ENCODE data around the gene IGLL1.

Gene IGLL1

DNA sequence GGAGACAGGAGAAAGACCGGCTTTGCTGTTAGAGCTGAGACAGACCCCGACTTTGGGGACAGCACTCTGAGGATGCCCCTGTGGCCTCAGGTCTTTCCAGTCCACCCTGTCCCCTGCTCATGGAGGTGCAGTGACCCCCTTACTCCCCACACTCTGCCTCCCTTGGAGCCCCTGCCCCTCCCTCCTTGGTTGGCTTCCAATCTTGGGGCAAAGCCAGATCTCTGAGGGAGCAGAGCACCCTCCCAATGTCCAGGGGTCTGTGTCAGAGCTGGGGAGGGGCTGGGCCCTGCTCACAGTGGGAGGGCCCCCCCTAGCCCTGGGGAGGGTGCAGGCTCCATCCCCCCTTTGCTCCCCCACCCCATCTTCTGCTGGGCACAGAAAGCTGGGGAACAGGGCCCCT is 50.0 kb downstream of the IGLL1 start:
- H3K4me3 ChIP-seq (ENCODE audit: insufficient read depth, low read depth, low read length) = no peak overlapping the region
- 88 to 92% methylated on average over 2 of the region's 2 CpGs for WGBS, 2 experiments
- H3K4me1 ChIP-seq (ENCODE audit: control insufficient read depth, insufficient read depth, low read length) = peaks cover 24% of the 10 kb centered on the region
- H3K9me3 ChIP-seq (ENCODE audit: control insufficient read depth, low read length) = no peaks in the 10 kb centered on the region
- H3K27me3 ChIP-seq (ENCODE audit: control insufficient read depth, insufficient read depth, low read length, poor library complexity, severe bottlenecking) = no peaks in the 10 kb centered on the region
- H3K27ac ChIP-seq (ENCODE audit: insufficient read depth, low read depth, low read length, poor library complexity, severe bottlenecking) = no peak overlapping the region
- H3K36me3 ChIP-seq (ENCODE audit: control insufficient read depth, insufficient read depth, low read length) = no peaks in the 10 kb centered on the region

DNA sequence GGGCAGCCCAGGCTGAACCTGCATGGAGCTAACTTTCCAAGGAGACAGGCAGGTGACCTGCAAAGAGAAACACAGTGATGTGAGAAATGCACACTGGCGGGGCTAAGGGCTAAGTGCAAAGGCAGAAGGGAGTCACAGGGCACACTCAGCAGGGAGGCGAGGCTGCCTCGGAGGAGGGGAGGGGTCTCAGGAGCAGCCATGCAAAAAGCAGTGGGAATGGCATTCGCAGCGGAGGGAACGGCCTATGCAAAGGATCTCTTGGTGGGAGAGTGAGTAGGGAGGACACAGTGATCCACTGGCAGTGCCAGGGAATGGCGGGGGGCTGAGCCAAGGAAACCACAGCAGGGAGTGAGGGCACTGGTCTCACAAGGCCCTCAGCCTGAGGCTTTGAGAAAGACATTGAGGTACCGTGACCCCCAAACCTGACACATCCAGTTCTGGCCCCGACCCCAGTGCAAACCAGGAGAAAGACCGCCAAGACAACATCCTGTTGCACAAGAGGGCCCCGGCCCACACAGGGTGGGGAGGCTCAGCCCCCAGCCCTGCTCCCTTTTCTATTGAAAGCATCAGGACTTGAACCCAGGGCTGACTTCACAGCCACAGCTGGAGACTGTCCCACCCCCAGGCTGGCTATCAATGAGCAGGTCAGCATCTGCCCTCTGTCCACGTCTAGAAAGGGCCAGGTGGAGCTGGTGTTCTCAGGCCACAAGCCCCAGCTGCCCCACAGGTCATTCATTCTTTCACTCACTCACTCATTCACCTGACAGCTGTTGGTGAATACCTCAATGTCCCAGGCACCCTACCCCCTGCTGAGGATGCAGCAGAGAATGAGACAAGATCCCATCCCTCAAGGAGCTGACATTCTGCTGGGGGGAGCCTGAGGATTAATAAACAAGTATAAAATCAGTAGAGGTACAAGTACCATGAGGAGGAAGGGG is 50.7 kb downstream of the IGLL1 start:
- WGBS, 2 experiments = 81% methylated on average over 12 of the region's 12 CpGs
- Histone ChIP-seq H3K36me3 (ENCODE audit: control insufficient read depth, insufficient read depth, low read length) (no peaks in the 10 kb centered on the region), H3K4me1 (ENCODE audit: control insufficient read depth, insufficient read depth, low read length) (peaks cover 24% of the 10 kb centered on the region), H3K4me3 (ENCODE audit: insufficient read depth, low read depth, low read length) (no peak overlapping the region), H3K27ac (ENCODE audit: insufficient read depth, low read depth, low read length, poor library complexity, severe bottlenecking) (no peak overlapping the region), H3K27me3 (ENCODE audit: control insufficient read depth, insufficient read depth, low read length, poor library complexity, severe bottlenecking) (no peaks in the 10 kb centered on the region), H3K9me3 (ENCODE audit: control insufficient read depth, low read length) (no peaks in the 10 kb centered on the region)

DNA sequence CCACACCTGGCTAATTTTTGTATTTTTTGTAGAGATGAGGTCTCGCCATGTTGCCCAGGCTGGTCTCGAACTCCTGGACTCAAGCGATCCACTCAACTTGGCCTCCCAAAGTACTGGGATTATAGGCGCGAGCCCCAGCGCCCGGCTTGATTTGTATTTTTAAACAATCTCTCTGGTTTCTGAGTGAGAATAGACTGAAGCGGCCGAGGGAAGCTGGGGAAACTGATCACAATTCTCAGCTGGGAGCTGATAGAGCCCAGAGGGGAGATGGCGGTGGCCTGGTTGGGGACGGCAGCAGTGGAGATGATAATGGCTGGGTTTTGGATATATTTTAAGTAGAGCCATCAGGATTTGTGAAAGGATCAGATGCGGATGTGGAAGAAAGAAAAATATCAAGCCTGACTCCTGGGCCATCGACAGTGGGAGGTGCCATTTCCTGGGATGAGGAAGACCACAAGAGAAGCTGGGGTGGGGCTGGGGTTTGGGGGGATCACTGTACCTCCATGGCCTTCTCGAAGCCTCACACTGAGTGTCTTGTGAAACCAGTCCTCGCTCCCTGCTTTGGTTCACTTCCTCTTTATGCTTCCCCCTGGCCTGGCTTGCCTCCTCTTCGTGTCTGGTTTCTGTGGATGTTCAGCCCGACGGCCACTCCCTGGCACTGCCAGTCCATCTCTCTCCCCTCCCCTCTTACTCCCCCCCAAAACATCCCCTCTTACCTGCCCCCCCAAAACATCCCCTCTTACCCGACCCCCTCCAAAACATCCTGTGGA is 51.9 kb downstream of the IGLL1 start:
- Histone ChIP-seq H3K27me3 (ENCODE audit: control insufficient read depth, insufficient read depth, low read length, poor library complexity, severe bottlenecking) (no peaks in the 10 kb centered on the region), H3K4me1 (ENCODE audit: control insufficient read depth, insufficient read depth, low read length) (peaks cover 25% of the 10 kb centered on the region), H3K4me3 (ENCODE audit: insufficient read depth, low read depth, low read length) (no peak overlapping the region), H3K27ac (ENCODE audit: insufficient read depth, low read depth, low read length, poor library complexity, severe bottlenecking) (no peak overlapping the region), H3K9me3 (ENCODE audit: control insufficient read depth, low read length) (no peaks in the 10 kb centered on the region), H3K36me3 (ENCODE audit: control insufficient read depth, insufficient read depth, low read length) (no peaks in the 10 kb centered on the region)
- 93 to 95% methylated on average over 19 of the region's 19 CpGs for WGBS, 2 experiments

DNA sequence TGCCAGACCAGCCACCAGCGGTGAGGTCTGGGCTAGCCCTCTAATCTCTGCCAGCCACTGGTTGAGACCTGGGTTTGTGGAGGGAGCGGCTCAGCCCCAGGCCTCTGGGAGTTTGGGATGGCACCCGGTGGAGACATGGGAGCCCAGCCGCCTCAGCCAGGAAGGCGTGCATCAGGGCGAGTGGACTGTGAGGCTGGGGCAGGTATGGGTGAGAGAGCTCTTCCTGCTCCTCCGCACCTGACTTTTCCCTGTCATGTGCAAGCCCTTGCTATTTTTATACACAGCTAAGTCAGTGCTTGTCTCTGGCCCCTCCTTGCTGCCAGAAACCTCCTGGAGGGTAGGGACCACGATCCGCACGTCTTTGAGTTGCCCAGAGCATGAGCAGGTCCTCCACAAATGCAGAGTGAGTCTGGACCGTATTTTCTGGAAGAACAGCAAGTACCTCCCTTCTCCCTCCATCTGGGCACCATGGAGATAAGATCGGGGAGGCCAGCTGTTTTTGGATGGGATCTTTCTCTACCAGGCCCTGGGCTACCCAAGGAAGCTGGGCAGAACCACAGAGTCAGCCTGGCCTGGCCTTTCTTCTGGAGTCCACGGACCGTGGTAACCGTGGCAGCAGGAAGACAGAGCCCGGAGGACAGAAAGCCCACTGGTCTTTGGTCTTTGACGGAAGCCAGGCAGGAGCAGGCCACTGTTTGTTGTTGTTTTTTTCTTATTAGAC is 53.3 kb downstream of the IGLL1 start:
- H3K9me3 ChIP-seq (ENCODE audit: control insufficient read depth, low read length) = no peaks in the 10 kb centered on the region
- H3K4me3 ChIP-seq (ENCODE audit: insufficient read depth, low read depth, low read length) = no peak overlapping the region
- peaks cover 6% of the 10 kb centered on the region for H3K27me3 ChIP-seq (ENCODE audit: control insufficient read depth, insufficient read depth, low read length, poor library complexity, severe bottlenecking)
- H3K4me1 ChIP-seq (ENCODE audit: control insufficient read depth, insufficient read depth, low read length) = peaks cover 20% of the 10 kb centered on the region
- H3K27ac ChIP-seq (ENCODE audit: insufficient read depth, low read depth, low read length, poor library complexity, severe bottlenecking) = no peak overlapping the region
- 89 to 91% methylated on average over 17 of the region's 17 CpGs for WGBS, 2 experiments
- H3K36me3 ChIP-seq (ENCODE audit: control insufficient read depth, insufficient read depth, low read length) = no peaks in the 10 kb centered on the region

DNA sequence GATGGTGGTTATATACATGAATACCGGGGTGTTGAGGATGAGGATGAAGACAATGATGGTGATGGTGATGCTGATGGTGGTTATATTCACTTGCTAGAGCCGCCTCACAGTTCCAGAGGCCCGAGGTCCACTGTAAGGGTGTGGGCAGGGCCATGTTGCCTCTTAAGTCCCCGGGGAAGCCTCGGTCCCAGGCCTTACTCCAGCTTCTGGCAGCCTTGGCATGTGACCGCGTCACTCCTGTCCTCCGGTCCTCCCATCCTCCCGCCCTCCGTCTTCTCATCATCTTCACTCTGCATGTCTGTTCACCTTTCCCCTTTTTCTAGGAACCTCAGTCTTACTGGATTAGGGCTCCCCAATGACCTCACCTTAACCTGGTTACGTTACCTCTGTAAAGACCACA is 54.6 kb downstream of the IGLL1 start:
- H3K27ac ChIP-seq (ENCODE audit: insufficient read depth, low read depth, low read length, poor library complexity, severe bottlenecking) = no peak overlapping the region
- WGBS, 2 experiments = 94 to 95% methylated on average over 11 of the region's 11 CpGs
- peaks cover 6% of the 10 kb centered on the region for H3K27me3 ChIP-seq (ENCODE audit: control insufficient read depth, insufficient read depth, low read length, poor library complexity, severe bottlenecking)
- H3K4me3 ChIP-seq (ENCODE audit: insufficient read depth, low read depth, low read length) = no peak overlapping the region
- no peaks in the 10 kb centered on the region for H3K36me3 ChIP-seq (ENCODE audit: control insufficient read depth, insufficient read depth, low read length)
- H3K9me3 ChIP-seq (ENCODE audit: control insufficient read depth, low read length) = no peaks in the 10 kb centered on the region
- peaks cover 28% of the 10 kb centered on the region for H3K4me1 ChIP-seq (ENCODE audit: control insufficient read depth, insufficient read depth, low read length)

DNA sequence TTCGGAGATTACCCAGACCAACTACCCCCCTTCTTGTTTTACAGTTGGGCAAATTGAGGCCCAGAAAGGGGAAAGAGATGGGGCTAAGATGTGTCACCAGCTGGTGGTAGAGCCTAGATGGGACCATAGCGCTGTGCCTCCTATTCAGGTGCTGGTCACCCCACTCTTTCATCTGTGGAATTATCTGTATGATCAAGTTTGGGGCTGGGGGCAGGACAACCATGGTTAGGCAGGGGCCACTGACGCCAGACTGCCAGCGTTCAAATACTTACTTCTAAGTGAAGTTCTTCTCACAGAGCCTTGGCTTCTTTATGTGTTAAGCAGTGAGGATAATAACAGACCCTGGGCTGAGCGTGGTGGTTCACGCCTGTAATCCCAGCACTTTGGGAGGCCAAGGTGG is 55.9 kb downstream of the IGLL1 start:
- Histone ChIP-seq H3K27me3 (ENCODE audit: control insufficient read depth, insufficient read depth, low read length, poor library complexity, severe bottlenecking) (peaks cover 6% of the 10 kb centered on the region), H3K27ac (ENCODE audit: insufficient read depth, low read depth, low read length, poor library complexity, severe bottlenecking) (no peak overlapping the region), H3K9me3 (ENCODE audit: control insufficient read depth, low read length) (no peaks in the 10 kb centered on the region), H3K36me3 (ENCODE audit: control insufficient read depth, insufficient read depth, low read length) (no peaks in the 10 kb centered on the region), H3K4me3 (ENCODE audit: insufficient read depth, low read depth, low read length) (no peak overlapping the region), H3K4me1 (ENCODE audit: control insufficient read depth, insufficient read depth, low read length) (peaks cover 40% of the 10 kb centered on the region)
- 97 to 99% methylated on average over 6 of the region's 6 CpGs for WGBS, 2 experiments

DNA sequence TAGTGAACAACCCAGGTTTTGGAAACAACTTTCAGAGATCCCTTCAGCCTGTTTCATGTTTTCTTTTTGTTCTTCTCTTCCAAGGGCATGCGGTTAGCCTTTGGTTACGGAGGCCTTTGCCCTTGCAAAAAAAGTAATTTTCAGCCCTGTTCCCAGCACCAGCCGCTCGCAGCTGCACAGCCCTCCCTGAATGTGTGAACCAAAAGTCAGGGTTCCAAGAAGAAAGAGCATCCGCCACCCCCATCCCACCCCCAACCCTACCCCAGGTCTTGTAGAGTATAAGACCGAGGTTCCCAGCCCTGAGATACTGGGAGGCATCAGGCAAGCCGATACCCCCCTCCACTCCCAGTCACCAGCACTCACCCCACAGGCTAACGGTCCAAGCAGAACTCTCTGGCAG is 56.4 kb downstream of the IGLL1 start:
- WGBS, 2 experiments = 86 to 95% methylated on average over 6 to 8 of the region's 8 CpGs
- H3K27ac ChIP-seq (ENCODE audit: insufficient read depth, low read depth, low read length, poor library complexity, severe bottlenecking) = no peak overlapping the region
- H3K36me3 ChIP-seq (ENCODE audit: control insufficient read depth, insufficient read depth, low read length) = no peaks in the 10 kb centered on the region
- peaks cover 45% of the 10 kb centered on the region for H3K4me1 ChIP-seq (ENCODE audit: control insufficient read depth, insufficient read depth, low read length)
- H3K4me3 ChIP-seq (ENCODE audit: insufficient read depth, low read depth, low read length) = no peak overlapping the region
- H3K27me3 ChIP-seq (ENCODE audit: control insufficient read depth, insufficient read depth, low read length, poor library complexity, severe bottlenecking) = peaks cover 6% of the 10 kb centered on the region
- H3K9me3 ChIP-seq (ENCODE audit: control insufficient read depth, low read length) = no peaks in the 10 kb centered on the region

All from ectodermal cell (in vitro differentiated cells).